ENCODE measurements around the gene KCTD14.
"Not testable (repeated sequence)": the region's sequence is repeated elsewhere in the genome, so short reads cannot be mapped to it uniquely, and the experiment has no call there.

The KCTD14 gene

DNA sequence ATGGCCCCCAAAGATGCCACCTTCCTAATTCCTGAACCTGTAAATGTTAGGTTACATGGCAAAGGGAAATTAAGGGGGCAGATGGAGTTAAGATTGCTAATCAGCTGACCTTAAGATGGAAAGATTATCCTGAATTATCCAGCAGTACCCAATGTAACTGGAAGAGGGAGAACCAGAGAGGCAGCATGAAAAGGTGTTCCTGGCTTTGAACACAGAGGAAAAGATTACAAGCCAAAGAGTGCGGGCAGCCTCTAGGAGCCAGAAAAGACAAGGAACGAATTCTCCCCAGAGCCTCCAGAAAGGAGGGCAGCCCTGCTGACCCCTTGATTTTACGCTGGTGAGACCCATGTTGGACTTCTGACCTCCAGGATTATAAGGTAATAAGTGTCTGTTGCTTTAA lies 25.5 kb upstream of the KCTD14 start:
- DNase-seq: no peak

- no peak for DNase-seq
These were observed 23.4 kb upstream of the KCTD14 start for GRCh38 chr11:78046486-78046854.

DNA sequence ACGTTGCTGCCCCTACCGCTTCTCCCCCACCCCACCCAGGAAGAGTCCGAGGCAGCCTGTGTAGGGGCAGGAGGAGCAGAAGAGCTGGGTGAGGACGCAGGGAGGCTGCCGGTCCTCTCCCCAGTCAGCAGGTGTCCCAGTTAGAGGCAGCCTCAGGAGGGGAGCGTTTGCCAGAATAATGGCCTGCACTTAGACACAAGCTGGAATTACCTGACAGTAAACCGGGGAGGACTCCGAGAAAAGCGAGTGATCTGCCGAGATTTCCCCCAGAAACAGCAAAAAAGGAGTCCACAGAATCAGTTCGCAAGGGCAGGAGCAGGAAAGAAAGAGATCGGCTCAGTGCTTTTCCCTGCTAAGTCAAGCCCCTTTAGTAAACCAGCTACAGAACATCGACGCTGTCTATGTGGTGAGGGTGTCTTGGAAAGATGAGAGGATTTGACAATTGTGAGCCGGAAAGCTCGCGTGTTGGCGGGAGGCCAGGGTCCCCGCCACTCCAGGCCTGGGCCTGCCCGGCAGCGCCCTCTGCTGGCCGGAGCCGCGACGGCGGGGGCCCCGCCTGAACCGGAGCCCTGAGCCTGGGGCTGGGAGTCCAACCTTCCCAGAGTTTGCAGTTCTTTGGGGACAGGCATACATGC lies 22.9 kb upstream of the KCTD14 start:
- peak in 57 of 58 donors; percentile 14 to 90 (median 72) for DNase-seq

GRCh38 chr11:78044706-78045105 lies 21.6 kb upstream of the KCTD14 start:
- DNase-seq: no peak

DNA sequence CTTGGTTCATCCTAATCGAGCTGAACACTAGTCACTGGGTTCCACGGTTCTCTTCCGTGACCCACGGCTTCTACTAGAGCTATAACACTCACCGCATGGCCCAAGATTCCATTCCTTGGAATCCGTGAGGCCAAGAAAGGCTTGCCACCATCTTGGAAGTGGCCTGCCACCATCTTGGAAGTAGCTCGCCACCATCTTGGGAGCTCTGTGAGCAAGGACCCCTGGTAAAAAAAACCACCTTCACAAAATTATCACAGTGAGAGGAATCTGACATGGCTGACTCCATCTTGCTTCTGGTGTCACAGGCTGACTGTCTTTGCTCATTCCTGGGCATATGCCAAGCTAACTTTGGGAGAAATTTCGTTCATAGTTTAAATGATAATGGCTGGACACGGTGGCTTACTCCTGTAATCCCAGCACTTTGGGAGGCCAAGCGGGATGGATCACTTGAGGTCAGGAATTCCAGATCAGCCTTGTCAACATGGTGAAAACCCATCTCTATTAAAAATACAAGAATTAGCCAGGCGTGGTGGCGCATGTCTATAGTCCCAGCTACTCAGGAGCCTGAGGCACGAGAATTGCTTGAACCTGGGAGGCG lies 18.9 kb upstream of the KCTD14 start:
- DNase-seq: no peak

- DNase-seq: not testable (repeated sequence)
These were observed 18.3 kb upstream of the KCTD14 start for GRCh38 chr11:78041380-78041719.

- no peak for DNase-seq
These were observed 17.8 kb upstream of the KCTD14 start for GRCh38 chr11:78040691-78041379.

GRCh38 chr11:78039919-78040671 lies 17.0 kb upstream of the KCTD14 start:
- peak in 39 of 58 donors; percentile 3 to 83 (median 23) for DNase-seq

GRCh38 chr11:78039391-78039918 lies 16.4 kb upstream of the KCTD14 start:
- DNase-seq: no peak

GRCh38 chr11:78038697-78039313 lies 15.7 kb upstream of the KCTD14 start:
- no peak for DNase-seq

- DNase-seq: no peak
These were observed 14.9 kb upstream of the KCTD14 start for GRCh38 chr11:78037825-78038620.

GRCh38 chr11:78037056-78037455 lies 14.0 kb upstream of the KCTD14 start:
- DNase-seq: no peak

DNA sequence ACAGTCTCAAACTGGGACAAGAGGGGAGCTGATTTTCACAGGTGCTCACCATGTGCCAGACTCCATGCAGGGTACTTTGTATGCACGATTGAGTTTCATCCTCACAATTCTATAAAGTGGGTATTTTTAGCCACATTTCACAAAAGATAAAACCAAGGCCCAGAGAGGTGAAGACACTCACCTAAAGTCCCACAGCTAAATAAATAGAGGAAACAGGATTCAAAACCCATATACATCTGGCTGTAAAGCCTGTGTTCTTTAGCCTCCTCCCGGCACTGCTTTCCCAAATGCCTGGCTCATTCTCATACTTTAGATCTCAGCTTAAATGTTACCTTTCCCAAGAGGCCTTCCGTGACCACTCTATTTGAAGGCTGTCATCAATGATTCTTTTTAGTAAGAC lies 13.2 kb upstream of the KCTD14 start:
- no peak for DNase-seq

DNA sequence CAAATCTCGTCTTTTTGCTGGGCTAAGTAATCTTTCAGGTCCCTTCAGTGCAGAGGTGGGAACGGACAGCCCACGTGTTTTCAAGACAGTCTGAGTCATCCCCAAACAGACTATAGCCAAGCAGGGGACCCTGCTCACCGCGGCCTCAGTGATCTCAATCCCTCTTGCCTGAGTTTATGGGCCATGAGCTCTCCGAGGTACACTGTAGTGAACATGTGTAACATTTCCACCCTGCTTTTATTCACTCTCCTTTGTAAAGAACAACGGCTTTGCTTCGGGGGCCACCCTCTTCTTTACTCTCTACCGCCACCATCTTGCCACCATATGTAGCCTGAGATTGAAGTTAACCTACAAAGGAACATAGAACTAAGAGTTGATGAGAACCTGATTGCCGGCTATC lies 11.5 kb upstream of the KCTD14 start:
- no peak for DNase-seq

GRCh38 chr11:78033040-78033439 lies 10.0 kb upstream of the KCTD14 start:
- no peak for DNase-seq

DNA sequence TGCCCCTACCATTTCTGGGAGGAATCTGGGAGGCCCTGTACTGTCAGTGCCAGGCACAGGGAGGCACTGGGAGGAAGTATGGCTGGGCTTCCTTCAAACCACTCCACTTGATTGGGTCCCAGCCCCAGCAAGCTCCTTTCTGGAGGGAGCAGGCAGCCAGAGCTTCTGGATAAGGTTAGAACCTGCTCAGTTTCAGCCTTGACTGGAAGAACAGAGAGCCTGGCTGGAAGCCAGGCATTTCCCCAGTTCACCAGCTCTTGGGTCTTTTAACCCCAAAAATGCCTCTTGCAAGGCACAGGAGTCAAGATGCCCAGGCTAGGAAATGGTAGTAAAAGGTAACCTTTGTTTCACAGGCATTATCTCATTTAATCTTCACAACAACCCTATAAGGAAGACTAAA lies 9.0 kb upstream of the KCTD14 start:
- peak in 3 of 58 donors; percentile 5 to 17 (median 17) for DNase-seq

DNA sequence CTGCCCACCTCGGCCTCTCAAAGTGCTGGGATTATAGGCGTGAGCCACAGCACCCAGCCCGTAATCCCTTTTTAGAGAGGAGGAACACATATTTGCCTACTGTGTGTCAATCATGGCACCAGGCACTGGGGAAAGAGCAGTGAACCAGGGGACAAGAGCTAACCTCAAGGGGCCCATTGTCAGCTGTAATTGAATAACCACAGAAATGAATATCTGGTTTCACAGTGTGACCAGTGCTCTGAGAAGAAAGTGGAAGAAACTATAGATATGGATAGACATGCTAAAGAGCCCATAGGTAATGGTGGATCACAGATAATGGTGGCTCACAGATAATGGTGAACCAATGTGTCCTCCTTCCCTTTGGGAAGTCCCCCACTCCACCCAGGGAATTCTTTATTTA lies 8.6 kb upstream of the KCTD14 start:
- no peak for DNase-seq

GRCh38 chr11:78030429-78031325 lies 7.6 kb upstream of the KCTD14 start:
- peak in 57 of 58 donors; percentile 16 to 96 (median 87) for DNase-seq

GRCh38 chr11:78028423-78028822 lies 5.3 kb upstream of the KCTD14 start:
- not testable (repeated sequence) for DNase-seq

DNA sequence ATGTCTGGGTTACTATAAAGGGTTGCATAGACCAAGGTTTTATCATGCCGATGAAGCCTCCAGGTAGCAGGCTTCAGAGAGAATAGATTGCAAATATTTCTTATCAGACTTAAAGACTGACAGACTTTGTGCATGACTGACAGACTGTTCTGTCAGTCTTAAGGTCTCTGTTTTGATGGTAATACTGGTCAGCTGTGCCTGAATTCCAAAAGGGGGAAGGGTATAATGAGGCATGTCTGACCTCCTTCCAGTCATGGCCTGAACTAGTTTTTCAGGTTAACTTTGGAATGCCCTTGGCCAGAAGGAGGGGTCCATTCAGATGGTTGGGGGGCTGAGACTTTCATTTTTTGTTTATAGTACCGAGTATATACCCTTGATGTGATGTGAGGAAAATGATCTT lies 4.7 kb upstream of the KCTD14 start:
- no peak for DNase-seq
